GM21528 (cell line): ENCODE data around the gene ATXN10.
"Not testable (repeated sequence)": the region's sequence is repeated elsewhere in the genome, so short reads cannot be mapped to it uniquely, and the experiment has no call there.

Experiments
- ATAC-seq: cut with Tn5 transposase; IDR thresholded peaks from one replicate; pipeline ENCODE4 v1.9.1; 2021; ENCODE audit warnings: mild to moderate bottlenecking, moderate library complexity; ENCODE audit not compliant: unreplicated experiment, low FRiP score

Gene ATXN10

GRCh38 chr22:45676024-45676423 lies 4.4 kb downstream of the ATXN10 start:
- no peak for ATAC-seq

GRCh38 chr22:45677063-45677462 lies 5.4 kb downstream of the ATXN10 start:
- no peak for ATAC-seq

GRCh38 chr22:45678961-45679912 lies 7.6 kb downstream of the ATXN10 start:
- ATAC-seq = no peak

- ATAC-seq = no peak
These were observed 9.5 kb downstream of the ATXN10 start for GRCh38 chr22:45680932-45681700.

GRCh38 chr22:45682064-45682463 lies 10.4 kb downstream of the ATXN10 start:
- ATAC-seq = no peak

GRCh38 chr22:45682773-45683172 lies 11.1 kb downstream of the ATXN10 start:
- ATAC-seq = not testable (repeated sequence)

- no peak for ATAC-seq
These were observed 11.6 kb downstream of the ATXN10 start for GRCh38 chr22:45683248-45683647.

GRCh38 chr22:45683680-45684079 lies 12.0 kb downstream of the ATXN10 start:
- ATAC-seq = no peak

- no peak for ATAC-seq
These were observed 12.5 kb downstream of the ATXN10 start for GRCh38 chr22:45684169-45684568.

- no peak for ATAC-seq
These were observed 13.3 kb downstream of the ATXN10 start for GRCh38 chr22:45684752-45685574.

GRCh38 chr22:45686004-45686403 lies 14.4 kb downstream of the ATXN10 start:
- no peak for ATAC-seq

GRCh38 chr22:45686836-45687235 lies 15.2 kb downstream of the ATXN10 start:
- no peak for ATAC-seq

- no peak for ATAC-seq
These were observed 17.0 kb downstream of the ATXN10 start for GRCh38 chr22:45688600-45689080.

GRCh38 chr22:45689211-45689610 lies 17.6 kb downstream of the ATXN10 start:
- no peak for ATAC-seq

GRCh38 chr22:45690008-45690407 lies 18.4 kb downstream of the ATXN10 start:
- no peak for ATAC-seq

- no peak for ATAC-seq
These were observed 20.9 kb downstream of the ATXN10 start for GRCh38 chr22:45692549-45692948.

- no peak for ATAC-seq
These were observed 22.2 kb downstream of the ATXN10 start for GRCh38 chr22:45693835-45694234.

- no peak for ATAC-seq
These were observed 24.6 kb downstream of the ATXN10 start for GRCh38 chr22:45696227-45696626.

- ATAC-seq = no peak
These were observed 26.5 kb downstream of the ATXN10 start for GRCh38 chr22:45698094-45698493.

- no peak for ATAC-seq
These were observed 31.3 kb downstream of the ATXN10 start for GRCh38 chr22:45702981-45703380.
